Kidney epithelial cell (primary cell): Measurements from ENCODE around the gene CUL3. TPM values are rescaled to one million over a fixed set of nuclear protein-coding genes. Genes with fewer than 3 reads are reported as not detected.
"Not testable (repeated sequence)": the region's sequence is repeated elsewhere in the genome, so short reads cannot be mapped to it uniquely, and the experiment has no call there.

Experiments used
- DNase-seq: peaks from one replicate; pipeline ENCODE4 v3.0.0-alpha.2; 2010; ENCODE audit warnings: low read depth
- H3K27me3 ChIP-seq: 2 replicates; pipeline ENCODE4 v1.6.0; 2011; ENCODE audit warnings: low read length; ENCODE audit not compliant: control insufficient read depth, insufficient read depth
- H3K36me3 ChIP-seq: 2 replicates; pipeline ENCODE4 v1.5.1; 2011; ENCODE audit warnings: low read length; ENCODE audit not compliant: control insufficient read depth, insufficient read depth
- H3K4me3 ChIP-seq: 2 replicates; pipeline ENCODE4 v1.5.1; 2011; ENCODE audit warnings: low read depth, mild to moderate bottlenecking, control low read depth, low read length
- CTCF ChIP-seq: IDR thresholded peaks from 2 replicates; pipeline ENCODE4 v1.5.1; 2011; ENCODE audit warnings: mild to moderate bottlenecking, moderate library complexity, low read length, control low read depth, inconsistent platforms; ENCODE audit not compliant: insufficient read depth, poor library complexity, severe bottlenecking
- total RNA-seq: library from RNA; depleted of rRNA; stranded (reverse); fragments of >200 nt; gene quantifications from 2 replicates; pipeline ENCODE4 v1.2.3, GENCODE V29; 2015

CUL3 gene
- total RNA-seq, 1 donor from 2014 or later: 53.3 TPM

DNA sequence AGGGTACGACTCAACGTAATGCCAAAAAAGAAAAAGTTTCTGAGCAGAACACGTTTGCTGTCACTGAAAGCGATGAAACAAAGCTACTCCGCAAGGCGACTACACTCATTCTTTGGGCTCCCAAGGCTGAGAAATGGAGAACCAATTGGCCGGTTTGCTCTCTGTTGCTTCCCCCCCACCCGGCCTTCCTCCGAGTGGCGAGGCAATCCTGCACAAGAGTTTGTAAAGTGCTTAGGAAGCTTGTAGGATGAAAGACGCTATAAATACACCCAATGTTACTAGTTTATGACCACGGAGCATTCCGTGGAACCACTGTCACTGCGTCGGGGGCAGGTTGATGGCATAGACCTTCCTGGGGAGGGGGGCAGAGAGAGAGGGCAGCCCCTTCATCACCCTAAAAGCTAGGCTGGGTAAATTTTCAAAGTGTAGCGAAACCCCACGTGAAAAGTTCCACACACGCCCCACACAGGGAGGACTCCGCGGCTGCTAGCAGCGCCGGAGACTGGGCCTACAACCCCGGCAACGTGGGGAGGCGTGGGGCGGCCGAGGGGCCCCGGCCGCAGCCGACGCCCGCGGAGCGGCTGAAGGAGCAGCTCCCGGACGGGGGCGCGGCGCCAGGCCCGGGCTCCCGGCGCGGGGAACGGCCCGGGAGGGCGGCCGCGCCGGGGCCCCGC lies 915 bp downstream of the CUL3 start:
- TF ChIP-seq CTCF: no peak
- no peaks in the 10 kb centered on the region for H3K27me3 ChIP-seq
- peak overlapping the region; percentile 96 for H3K4me3 ChIP-seq
- no peaks in the 10 kb centered on the region for H3K36me3 ChIP-seq
- no peak for DNase-seq

GRCh38 chr2:224583033-224583432 lies 2.1 kb downstream of the CUL3 start:
- H3K36me3 ChIP-seq, H3K27me3 ChIP-seq, DNase-seq: not testable (repeated sequence)
- peak overlapping the region; percentile 96 for H3K4me3 ChIP-seq

- no peak for TF ChIP-seq CTCF
- H3K4me3 ChIP-seq: no peak overlapping the region
- H3K27me3 ChIP-seq: no peaks in the 10 kb centered on the region
- no peaks in the 10 kb centered on the region for H3K36me3 ChIP-seq
- DNase-seq: no peak
Observed at GRCh38 chr2:224580248-224580647, 4.9 kb downstream of the CUL3 start.

DNA sequence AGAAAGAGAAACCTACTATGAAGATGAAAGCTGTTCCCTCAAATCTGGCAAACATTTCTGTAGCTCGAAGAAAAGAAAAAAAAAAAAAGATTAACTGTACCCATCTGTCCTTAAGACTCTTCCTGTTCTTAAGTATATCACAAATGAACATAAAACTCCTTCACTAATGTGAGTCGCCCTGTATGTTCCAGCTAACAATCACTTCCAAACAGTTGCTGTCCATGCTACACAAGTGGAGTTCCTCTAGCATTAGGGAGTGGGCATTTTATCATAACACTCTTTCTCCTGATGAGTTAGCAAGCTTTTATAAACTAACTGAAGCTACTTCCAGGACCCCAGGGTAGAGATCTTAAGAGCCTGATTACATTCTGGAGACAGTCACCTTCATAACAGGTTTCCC lies 5.8 kb downstream of the CUL3 start:
- no peak overlapping the region for H3K4me3 ChIP-seq

GRCh38 chr2:224577541-224577940 lies 7.6 kb downstream of the CUL3 start:
- Histone ChIP-seq H3K36me3 (no peaks in the 10 kb centered on the region), H3K4me3 (no peak overlapping the region), H3K27me3 (no peaks in the 10 kb centered on the region)
- TF ChIP-seq CTCF: no peak
- no peak for DNase-seq

More for the DNA sequence above, 5.8 kb downstream of the CUL3 start:
- DNase-seq: no peak
- no peaks in the 10 kb centered on the region for H3K27me3 ChIP-seq
- H3K36me3 ChIP-seq: no peaks in the 10 kb centered on the region
- no peak for TF ChIP-seq CTCF

GRCh38 chr2:224576088-224576715 lies 9.0 kb downstream of the CUL3 start:
- Histone ChIP-seq H3K36me3 (no peaks in the 10 kb centered on the region), H3K27me3 (no peaks in the 10 kb centered on the region), H3K4me3 (no peak overlapping the region)
- TF ChIP-seq CTCF: no peak
- DNase-seq: no peak
